Neuronal stem cell (in vitro differentiated cells): ENCODE results near the gene ARL16.

Experiments
- DNase-seq: peaks from one replicate; pipeline ENCODE4 v3.0.0-alpha.2; 2013; ENCODE audit warnings: low spot score
- H2AFZ ChIP-seq: one replicate; pipeline ENCODE4 v1.6.1; 2013; ENCODE audit warnings: mild to moderate bottlenecking, low read length, inconsistent platforms
- H2AK5ac ChIP-seq: 2 replicates; pipeline ENCODE4 v1.6.1; 2013; ENCODE audit warnings: low read depth, mild to moderate bottlenecking, inconsistent platforms, low read length, moderate library complexity, mixed read lengths
- H2BK120ac ChIP-seq: 2 replicates; pipeline ENCODE4 v1.6.1; 2013; ENCODE audit warnings: low read depth, mild to moderate bottlenecking, inconsistent platforms, low read length, moderate library complexity, mixed read lengths
- H2BK12ac ChIP-seq: one replicate; pipeline ENCODE4 v1.6.1; 2013; ENCODE audit warnings: low read length, inconsistent platforms
- H2BK15ac ChIP-seq: 2 replicates; pipeline ENCODE4 v1.6.1; 2013; ENCODE audit warnings: mild to moderate bottlenecking, low read length, inconsistent platforms, mixed read lengths
- H2BK5ac ChIP-seq: one replicate; pipeline ENCODE4 v1.6.1; 2013; ENCODE audit warnings: inconsistent platforms, mild to moderate bottlenecking, low read length, moderate library complexity
- H3K14ac ChIP-seq: one replicate; pipeline ENCODE4 v1.6.1; 2013; ENCODE audit warnings: low read length, inconsistent platforms
- H3K18ac ChIP-seq: 2 replicates; pipeline ENCODE4 v1.6.1; 2013; ENCODE audit warnings: low read length, inconsistent platforms
- H3K23ac ChIP-seq: 2 replicates; pipeline ENCODE4 v1.6.1; 2013; ENCODE audit warnings: low read depth, mild to moderate bottlenecking, mixed read lengths, low read length, inconsistent platforms; ENCODE audit not compliant: poor library complexity
- H3K27ac ChIP-seq: replicated peaks from 3 replicates; pipeline ENCODE4 v1.5.1; 2013; ENCODE audit warnings: low read length, inconsistent platforms
- H3K27me3 ChIP-seq, 3 experiments: 2 replicates each; pipeline ENCODE4 v1.6.1; 2013; ENCODE audit warnings: low read length in 3 of 3, mild to moderate bottlenecking in 2 of 3, inconsistent platforms in 1 of 3, low read depth in 1 of 3, mixed read lengths in 1 of 3, moderate library complexity in 1 of 3; ENCODE audit not compliant: control insufficient read depth in 3 of 3, insufficient read depth in 3 of 3
- H3K36me3 ChIP-seq, 2 donors: replicated peaks in 1 of 2; 2 replicates each; pipeline ENCODE4 v1.6.1; 2013; ENCODE audit warnings: low read length in 2 of 2; ENCODE audit not compliant: control insufficient read depth in 2 of 2, insufficient read depth in 2 of 2
- H3K4ac ChIP-seq: 2 replicates; pipeline ENCODE4 v1.6.1; 2013; ENCODE audit warnings: inconsistent platforms, mild to moderate bottlenecking, low read length, moderate library complexity
- H3K4me1 ChIP-seq, 2 donors: 1 replicate in 1 of 2; 2 replicates in 1 of 2; pipeline ENCODE4 v1.6.1; 2013; ENCODE audit warnings: low read length in 2 of 2, low read depth in 1 of 2; ENCODE audit not compliant: control insufficient read depth in 2 of 2, insufficient read depth in 1 of 2
- H3K4me2 ChIP-seq: one replicate; pipeline ENCODE4 v1.6.1; 2013; ENCODE audit warnings: mild to moderate bottlenecking, low read length, inconsistent platforms; ENCODE audit not compliant: insufficient read depth, poor library complexity, severe bottlenecking
- H3K4me3 ChIP-seq, 2 donors: 2 replicates each; pipeline ENCODE4 v1.5.1; 2013; ENCODE audit warnings: low read length in 2 of 2, mild to moderate bottlenecking in 2 of 2, inconsistent platforms in 1 of 2, moderate library complexity in 1 of 2
- H3K79me1 ChIP-seq: one replicate; pipeline ENCODE4 v1.6.1; 2013; ENCODE audit warnings: low read depth, mild to moderate bottlenecking, inconsistent platforms, low read length, moderate library complexity
- H3K9ac ChIP-seq: one replicate; pipeline ENCODE4 v1.6.1; 2013; ENCODE audit warnings: mild to moderate bottlenecking, low read depth, low read length, inconsistent platforms; ENCODE audit not compliant: poor library complexity
- H3K9me3 ChIP-seq, 2 donors: replicated peaks in 1 of 2; 2 replicates each; pipeline versions ENCODE3 to v1.6.1; 2013; ENCODE audit warnings: low read length in 2 of 2, mild to moderate bottlenecking in 2 of 2, inconsistent platforms in 1 of 2, low read depth in 1 of 2, mixed read lengths in 1 of 2, moderate library complexity in 1 of 2; ENCODE audit not compliant: control insufficient read depth in 2 of 2, insufficient read depth in 1 of 2
- H4K8ac ChIP-seq: one replicate; pipeline ENCODE4 v1.6.1; 2013; ENCODE audit warnings: low read depth, mild to moderate bottlenecking, inconsistent platforms, low read length, moderate library complexity
- H4K91ac ChIP-seq: one replicate; pipeline ENCODE4 v1.6.1; 2013; ENCODE audit warnings: low read length, low read depth, mild to moderate bottlenecking, inconsistent platforms; ENCODE audit not compliant: poor library complexity
- WGBS, 2 donors: extraction: QIAGEN DNeasy Blood & Tissue Kit; methylation state at CpG; one replicate each; pipeline ENCODE4 v1.1.7; 2013; ENCODE audit warnings: missing lambda C conversion rate in 2 of 2, mixed read lengths in 1 of 2; ENCODE audit not compliant: insufficient read length in 2 of 2, insufficient replicate concordance in 1 of 2; ENCODE audit errors: extremely low coverage in 2 of 2; 5-methylcytosine and 5-hydroxymethylcytosine counted together

ARL16 gene

DNA sequence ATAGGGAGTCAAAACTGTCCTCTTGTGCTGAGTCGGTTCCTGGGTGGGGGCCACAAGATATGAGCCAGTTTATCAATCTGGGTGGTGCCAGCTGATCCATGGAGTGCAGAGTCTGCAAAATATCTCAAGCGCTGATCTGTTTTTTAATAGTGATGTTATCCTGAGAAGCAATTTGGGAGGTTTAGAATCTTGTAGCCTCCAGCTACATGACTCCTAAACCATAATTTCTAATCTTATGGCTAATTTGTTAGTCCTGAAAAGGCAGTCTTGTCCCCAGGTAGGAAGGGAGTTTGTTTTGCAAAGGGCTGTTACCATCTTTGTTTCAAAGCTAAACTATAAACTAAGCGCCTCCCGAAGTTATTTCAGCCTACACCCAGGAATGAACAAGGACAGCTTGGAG lies 44.9 kb downstream of the ARL16 start:
- Histone ChIP-seq H3K23ac (no peak overlapping the region), H3K4me1 (peaks cover 6 to 8% of the 10 kb centered on the region in 2 donors), H3K14ac (no peak overlapping the region), H4K8ac (no peak overlapping the region), H2BK120ac (no peak overlapping the region), H2BK12ac (no peak overlapping the region), H3K9me3 (no peaks in the 10 kb centered on the region), H3K4me3 (no peak overlapping the region), H4K91ac (no peak overlapping the region), H3K4ac (no peak overlapping the region), H2AFZ (no peak overlapping the region), H3K27me3 (no peaks in the 10 kb centered on the region), H3K27ac (no peak overlapping the region), H3K9ac (no peak overlapping the region), H3K4me2 (no peak overlapping the region), H2BK5ac (no peak overlapping the region), H2AK5ac (no peak overlapping the region), H3K18ac (no peak overlapping the region), H2BK15ac (no peak overlapping the region), H3K36me3 (no peaks in the 10 kb centered on the region), H3K79me1 (peaks cover 3% of the 10 kb centered on the region)
- DNase-seq = no peak
- WGBS, 2 donors = no CpG with 5 or more reads among the region's 4 CpGs

DNA sequence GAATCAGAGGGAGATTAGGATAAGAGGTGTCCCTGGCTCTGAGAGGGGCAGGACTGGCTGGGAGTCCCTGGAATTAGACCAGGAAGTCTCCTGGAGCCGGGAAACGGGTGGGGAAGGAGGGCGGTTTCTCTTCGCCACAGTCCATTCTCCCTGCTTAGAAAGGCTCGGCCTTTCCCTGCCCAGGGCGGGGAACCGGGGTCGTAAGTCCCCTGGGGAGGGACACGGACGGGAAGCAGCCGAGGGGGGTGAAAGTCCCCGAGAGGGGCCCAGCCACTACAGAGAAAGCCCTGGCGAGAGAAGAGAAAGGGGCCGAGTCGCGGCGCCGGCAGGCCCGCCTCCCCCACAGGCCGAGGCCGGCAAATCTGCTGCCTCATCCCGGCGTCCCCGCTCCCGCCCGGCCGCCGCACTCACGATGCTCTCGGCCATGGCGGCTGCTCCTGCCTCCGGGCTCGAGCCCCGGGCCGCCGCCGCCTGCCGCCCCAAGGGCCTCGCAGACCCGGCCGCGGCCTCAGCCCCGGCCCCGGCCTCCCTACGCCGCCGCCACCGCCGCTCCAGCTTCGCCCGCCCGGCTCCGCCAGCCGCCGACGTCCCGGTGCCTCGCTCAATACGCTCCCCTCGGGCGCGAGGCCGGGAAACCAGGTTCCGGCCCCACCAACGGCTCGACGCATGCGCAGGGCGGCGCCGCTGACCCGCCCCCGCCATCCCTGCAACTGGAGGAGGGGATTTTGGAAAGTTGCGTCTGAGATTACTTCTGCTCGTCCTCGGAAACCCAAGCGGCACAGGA lies 46.9 kb downstream of the ARL16 start, which contains the start of the genes NPLOC4 and TSPAN10:
NPLOC4 (minus strand) TSS at position 608 of the 784 bp plus-strand sequence; CDS start at position 426, 182 bp downstream.
TSPAN10 (plus strand) TSS at position 692 of the 784 bp plus-strand sequence. CDS start 5,217 bp downstream, outside the sequence.
- H2AK5ac ChIP-seq = peak within 1 kb of the TSS; percentile 92
- peak; percentile 85 for DNase-seq
- no CpG with 5 or more reads among the region's 77 CpGs for WGBS, 2 donors
- peak within 1 kb of the TSS; percentile 94 for H3K18ac ChIP-seq
- H3K36me3 ChIP-seq = peaks cover 0 to 7% of the 10 kb centered on the region in 2 donors
- H3K4me2 ChIP-seq = peak within 1 kb of the TSS; percentile 62
- peak within 1 kb of the TSS; percentile 6 for H3K14ac ChIP-seq
- peak within 1 kb of the TSS; percentile 87 for H2BK5ac ChIP-seq
- no peak within 1 kb of the TSS for H4K8ac ChIP-seq
- no peak within 1 kb of the TSS for H4K91ac ChIP-seq
- peak within 1 kb of the TSS; percentile 66 for H3K4ac ChIP-seq
- H3K27ac ChIP-seq = peak within 1 kb of the TSS; percentile 68
- H3K9ac ChIP-seq = peak within 1 kb of the TSS; percentile 91
- peak within 1 kb of the TSS; percentile 58 for H2BK12ac ChIP-seq
- no peak within 1 kb of the TSS for H2BK15ac ChIP-seq
- no peaks in the 10 kb centered on the region for H3K27me3 ChIP-seq
- no peaks in the 10 kb centered on the region for H3K9me3 ChIP-seq
- peak within 1 kb of the TSS; percentile 85 for H2AFZ ChIP-seq
- H3K4me1 ChIP-seq = peaks cover 6 to 8% of the 10 kb centered on the region in 2 donors
- no peak within 1 kb of the TSS for H2BK120ac ChIP-seq
- H3K4me3 ChIP-seq = peak within 1 kb of the TSS; percentile 82 to 99
- peak within 1 kb of the TSS; percentile 16 for H3K23ac ChIP-seq
- peaks cover 3% of the 10 kb centered on the region for H3K79me1 ChIP-seq

DNA sequence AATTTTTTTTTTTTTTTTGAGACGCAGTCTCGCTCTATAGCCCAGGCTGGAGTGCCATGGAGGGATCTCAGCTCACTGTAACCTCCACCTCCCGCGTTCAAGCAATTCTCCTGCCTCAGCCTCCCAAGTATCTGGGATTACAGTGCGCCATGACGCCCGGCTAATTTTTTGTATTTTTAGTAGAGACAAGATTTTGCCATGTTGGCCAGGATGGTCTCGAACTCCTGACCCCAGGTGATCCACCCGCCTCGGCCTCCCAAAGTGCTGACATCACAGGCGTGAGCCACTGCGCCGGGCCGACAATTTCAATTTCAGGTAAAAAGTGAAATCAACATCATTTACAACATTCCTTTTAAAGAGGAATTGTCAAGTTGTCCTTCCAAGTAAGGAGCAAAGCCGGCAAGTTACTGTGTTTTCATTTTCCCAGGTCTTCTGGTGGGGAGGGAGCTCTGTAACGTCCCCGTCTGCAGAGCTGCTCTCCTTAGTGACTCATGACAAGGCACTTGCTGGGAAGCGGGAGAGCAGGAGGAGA lies 47.6 kb downstream of the ARL16 start:
- peak overlapping the region; percentile 92 for H2AK5ac ChIP-seq
- peak overlapping the region; percentile 66 for H3K4ac ChIP-seq
- no peaks in the 10 kb centered on the region for H3K27me3 ChIP-seq
- peak overlapping the region; percentile 62 for H3K4me2 ChIP-seq
- H2BK5ac ChIP-seq = peak overlapping the region; percentile 87
- H3K36me3 ChIP-seq = peaks cover 2 to 11% of the 10 kb centered on the region in 2 donors
- H3K23ac ChIP-seq = peak overlapping the region; percentile 16
- no peak overlapping the region for H2BK120ac ChIP-seq
- H3K9me3 ChIP-seq = no peaks in the 10 kb centered on the region
- DNase-seq = no peak
- H4K8ac ChIP-seq = no peak overlapping the region
- H3K4me1 ChIP-seq = peaks cover 6 to 8% of the 10 kb centered on the region in 2 donors
- peak overlapping the region; percentile 85 for H2AFZ ChIP-seq
- peak overlapping the region; percentile 6 for H3K14ac ChIP-seq
- H3K4me3 ChIP-seq = peak overlapping the region; percentile 82 to 99
- H3K27ac ChIP-seq = peak overlapping the region; percentile 36
- no peak overlapping the region for H3K18ac ChIP-seq
- WGBS, 2 donors = no CpG with 5 or more reads among the region's 18 CpGs
- peak overlapping the region; percentile 58 for H2BK12ac ChIP-seq
- H3K79me1 ChIP-seq = peaks cover 7% of the 10 kb centered on the region
- no peak overlapping the region for H2BK15ac ChIP-seq
- H4K91ac ChIP-seq = no peak overlapping the region
- peak overlapping the region; percentile 91 for H3K9ac ChIP-seq

DNA sequence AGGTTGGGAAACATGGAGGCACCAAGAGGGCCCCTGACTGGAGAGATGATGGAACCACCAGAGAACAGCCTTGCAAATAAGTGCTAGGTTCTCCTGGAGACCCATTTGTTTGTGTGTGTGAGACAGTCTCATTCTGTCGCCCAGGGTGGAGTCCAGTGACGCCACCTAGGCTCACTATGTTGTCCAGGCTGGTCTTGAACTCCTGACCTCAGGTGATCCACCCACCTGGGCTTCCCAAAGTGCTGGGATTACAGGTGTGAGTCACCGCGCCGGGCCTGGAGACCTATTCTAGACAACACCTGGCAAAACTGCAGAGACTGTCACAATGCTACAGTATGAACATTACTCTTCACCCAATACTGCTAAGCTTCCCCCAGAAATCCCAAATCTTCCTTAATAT lies 48.2 kb downstream of the ARL16 start:
- no CpG with 5 or more reads among the region's 5 CpGs for WGBS, 2 donors
- H2AK5ac ChIP-seq = no peak overlapping the region
- H3K79me1 ChIP-seq = peaks cover 7% of the 10 kb centered on the region
- H3K9me3 ChIP-seq = no peaks in the 10 kb centered on the region
- DNase-seq = no peak
- no peak overlapping the region for H2BK12ac ChIP-seq
- no peak overlapping the region for H3K18ac ChIP-seq
- H2AFZ ChIP-seq = no peak overlapping the region
- H3K4me2 ChIP-seq = no peak overlapping the region
- no peaks in the 10 kb centered on the region for H3K27me3 ChIP-seq
- H2BK5ac ChIP-seq = no peak overlapping the region
- peaks cover 2 to 14% of the 10 kb centered on the region in 2 donors for H3K36me3 ChIP-seq
- H3K9ac ChIP-seq = no peak overlapping the region
- no peak overlapping the region for H3K14ac ChIP-seq
- no peak overlapping the region for H2BK15ac ChIP-seq
- no peak overlapping the region for H3K27ac ChIP-seq
- no peak overlapping the region for H4K91ac ChIP-seq
- H3K4me1 ChIP-seq = peaks cover 6 to 8% of the 10 kb centered on the region in 2 donors
- H3K4ac ChIP-seq = no peak overlapping the region
- H4K8ac ChIP-seq = no peak overlapping the region
- no peak overlapping the region for H2BK120ac ChIP-seq
- no peak overlapping the region for H3K23ac ChIP-seq
- H3K4me3 ChIP-seq = peak overlapping the region in 1 of 2 donors; percentile 99
